Hepatocyte (in vitro differentiated cells): ENCODE data around the gene C19orf33.

Experiments used
- EZH2phosphoT487 ChIP-seq: fragments of 200-600 bp; sonication (generic); IDR thresholded peaks from one replicate; pipeline ENCODE4 v1.6.1; 2018; ENCODE audit warnings: antibody characterized with exemption, mild to moderate bottlenecking, low read depth, moderate library complexity; ENCODE audit not compliant: unreplicated experiment, severe bottlenecking
- TF ChIP-seq, protein P1 (sequence below): fragments of 200-600 bp; sonication (generic); IDR thresholded peaks from 2 replicates; pipeline ENCODE4 v1.5.1; 2016; ENCODE audit warnings: antibody characterized with exemption, mild to moderate bottlenecking; ENCODE audit not compliant: poor library complexity

DNA sequence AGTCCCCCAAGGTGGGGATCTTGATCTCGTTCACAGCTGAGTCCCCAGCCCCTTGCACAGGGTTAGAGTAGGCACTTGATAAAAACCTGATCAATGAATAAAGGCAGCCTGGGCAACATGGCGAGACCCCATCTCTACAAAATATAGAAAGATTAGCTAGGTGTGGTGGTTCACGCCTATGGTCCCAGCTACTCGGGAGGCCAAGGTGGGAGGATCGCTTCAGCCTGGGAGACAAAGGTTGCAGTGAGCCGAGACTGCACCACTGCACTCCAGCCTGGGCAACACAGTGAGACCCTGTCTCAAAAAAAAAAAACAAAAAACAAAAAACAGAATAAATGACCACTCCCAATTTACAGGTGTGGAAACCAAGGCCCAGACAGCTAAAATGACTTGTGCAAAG lies 6.9 kb downstream of the C19orf33 start:
- TF ChIP-seq, protein P1, sequence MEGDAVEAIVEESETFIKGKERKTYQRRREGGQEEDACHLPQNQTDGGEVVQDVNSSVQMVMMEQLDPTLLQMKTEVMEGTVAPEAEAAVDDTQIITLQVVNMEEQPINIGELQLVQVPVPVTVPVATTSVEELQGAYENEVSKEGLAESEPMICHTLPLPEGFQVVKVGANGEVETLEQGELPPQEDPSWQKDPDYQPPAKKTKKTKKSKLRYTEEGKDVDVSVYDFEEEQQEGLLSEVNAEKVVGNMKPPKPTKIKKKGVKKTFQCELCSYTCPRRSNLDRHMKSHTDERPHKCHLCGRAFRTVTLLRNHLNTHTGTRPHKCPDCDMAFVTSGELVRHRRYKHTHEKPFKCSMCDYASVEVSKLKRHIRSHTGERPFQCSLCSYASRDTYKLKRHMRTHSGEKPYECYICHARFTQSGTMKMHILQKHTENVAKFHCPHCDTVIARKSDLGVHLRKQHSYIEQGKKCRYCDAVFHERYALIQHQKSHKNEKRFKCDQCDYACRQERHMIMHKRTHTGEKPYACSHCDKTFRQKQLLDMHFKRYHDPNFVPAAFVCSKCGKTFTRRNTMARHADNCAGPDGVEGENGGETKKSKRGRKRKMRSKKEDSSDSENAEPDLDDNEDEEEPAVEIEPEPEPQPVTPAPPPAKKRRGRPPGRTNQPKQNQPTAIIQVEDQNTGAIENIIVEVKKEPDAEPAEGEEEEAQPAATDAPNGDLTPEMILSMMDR, result no peak
- no peak for TF ChIP-seq EZH2phosphoT487
